Measurements from ENCODE around the gene CLCNKA. TPM values are rescaled to one million over a fixed set of nuclear protein-coding genes. Genes with fewer than 3 reads are reported as not detected.

Gene CLCNKA
- polyA plus RNA-seq, 1 donor from 2014 or later = not detected

- Mint-ChIP-seq H3K36me3 (no peaks in the 10 kb centered on the region), H3K4me1 (peaks cover 11 to 14% (median 14%) of the 10 kb centered on the region in 3 donors), H3K27me3 (no peaks in the 10 kb centered on the region), H3K27ac (peak overlapping the region in 1 of 3 donors; percentile 48), H3K4me3 (peak overlapping the region in 1 of 4 donors; percentile 62), H3K9me3 (no peaks in the 10 kb centered on the region)
These were observed 12.8 kb upstream of the CLCNKA start for GRCh38 chr1:16009030-16009460.

DNA sequence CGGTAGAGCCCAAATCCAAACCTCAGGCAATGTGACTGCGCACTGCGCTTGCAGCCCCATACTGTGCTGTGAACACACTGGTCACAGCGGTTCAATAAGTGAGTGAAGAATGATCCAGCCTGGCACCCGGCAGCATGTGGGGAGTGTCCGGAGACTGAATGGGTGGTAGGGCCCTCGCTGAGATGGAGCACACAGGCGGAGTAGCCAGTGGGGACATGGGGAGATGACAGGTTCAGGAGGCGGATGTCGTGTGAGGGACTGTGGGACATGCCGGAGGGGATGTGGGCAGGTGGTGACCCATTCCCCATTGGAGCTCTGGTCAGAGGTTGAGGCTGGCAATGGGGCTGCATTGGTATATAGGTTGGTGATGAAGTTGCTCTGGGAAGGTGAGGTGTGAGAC, 12.2 kb upstream of the CLCNKA start:
- Mint-ChIP-seq H3K9me3 (no peaks in the 10 kb centered on the region), H3K27ac (peak overlapping the region in 1 of 3 donors; percentile 48), H3K4me1 (peaks cover 16 to 19% (median 17%) of the 10 kb centered on the region in 3 donors), H3K36me3 (no peaks in the 10 kb centered on the region), H3K4me3 (no peak overlapping the region), H3K27me3 (no peaks in the 10 kb centered on the region)

GRCh38 chr1:16010837-16011236, 11.0 kb upstream of the CLCNKA start:
- H3K9me3 Mint-ChIP-seq = no peaks in the 10 kb centered on the region
- H3K27me3 Mint-ChIP-seq = peaks cover 2% of the 10 kb centered on the region

GRCh38 chr1:16011936-16012589, 9.8 kb upstream of the CLCNKA start:
- no peaks in the 10 kb centered on the region for H3K9me3 Mint-ChIP-seq
- H3K4me1 Mint-ChIP-seq = peaks cover 11 to 12% (median 12%) of the 10 kb centered on the region in 3 donors
- H3K4me3 Mint-ChIP-seq = peak overlapping the region; percentile 14 to 63 (median 52)
- H3K36me3 Mint-ChIP-seq = no peaks in the 10 kb centered on the region
- H3K27me3 Mint-ChIP-seq = peaks cover 2% of the 10 kb centered on the region
- peak overlapping the region in 1 of 3 donors; percentile 50 for H3K27ac Mint-ChIP-seq

More at GRCh38 chr1:16010837-16011236, 11.0 kb upstream of the CLCNKA start:
- no peaks in the 10 kb centered on the region for H3K36me3 Mint-ChIP-seq
- H3K27ac Mint-ChIP-seq = no peak overlapping the region
- H3K4me3 Mint-ChIP-seq = no peak overlapping the region
- peaks cover 18 to 20% (median 18%) of the 10 kb centered on the region in 3 donors for H3K4me1 Mint-ChIP-seq

DNA sequence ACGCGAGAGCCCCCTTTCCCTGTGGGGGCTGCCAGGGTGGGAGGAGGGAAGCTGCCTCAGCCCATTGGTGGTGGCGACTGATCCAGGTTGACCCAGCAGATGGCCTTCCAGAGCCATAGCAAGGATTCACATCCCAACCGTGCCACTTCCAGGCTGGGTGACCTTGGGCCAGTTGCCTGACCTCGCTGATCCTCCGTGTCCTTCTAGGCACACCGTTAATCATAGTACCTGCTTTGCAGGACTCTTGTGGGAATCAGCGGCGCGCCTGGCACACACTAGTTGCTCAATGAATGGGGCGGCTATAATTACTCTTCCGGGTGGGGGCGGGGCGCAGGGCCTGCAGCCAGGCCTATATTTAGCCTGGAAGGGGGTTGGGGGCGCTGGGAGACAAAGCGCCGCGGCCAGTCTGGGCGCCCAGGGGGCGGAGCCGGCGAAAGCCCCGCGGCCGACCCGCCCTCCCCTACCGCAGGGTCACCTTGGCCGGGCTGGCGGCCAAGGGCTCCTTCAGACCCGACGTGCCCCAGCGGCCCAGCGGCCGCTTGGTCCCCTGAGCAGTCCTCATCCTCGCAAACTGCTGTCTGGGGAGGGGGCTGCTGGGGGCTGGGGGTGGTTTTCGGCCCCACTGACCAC, 9.1 kb upstream of the CLCNKA start:
- Mint-ChIP-seq H3K36me3 (no peaks in the 10 kb centered on the region), H3K27ac (peak overlapping the region in 1 of 3 donors; percentile 50), H3K4me3 (peak overlapping the region; percentile 14 to 63 (median 52)), H3K9me3 (no peaks in the 10 kb centered on the region), H3K4me1 (peaks cover 11 to 12% (median 12%) of the 10 kb centered on the region in 3 donors), H3K27me3 (peaks cover 2% of the 10 kb centered on the region)

- no peak overlapping the region for H3K27ac Mint-ChIP-seq
- no peaks in the 10 kb centered on the region for H3K9me3 Mint-ChIP-seq
- H3K36me3 Mint-ChIP-seq = no peaks in the 10 kb centered on the region
- peaks cover 2% of the 10 kb centered on the region for H3K27me3 Mint-ChIP-seq
- H3K4me3 Mint-ChIP-seq = peak overlapping the region in 3 of 4 donors; percentile 47 to 62 (median 49)
- H3K4me1 Mint-ChIP-seq = peaks cover 12 to 14% (median 12%) of the 10 kb centered on the region in 3 donors
These were observed 8.5 kb upstream of the CLCNKA start for GRCh38 chr1:16013220-16013907.

- no peaks in the 10 kb centered on the region for H3K36me3 Mint-ChIP-seq
- peak overlapping the region in 2 of 4 donors; percentile 28 to 49 for H3K4me3 Mint-ChIP-seq
- peaks cover 2% of the 10 kb centered on the region for H3K27me3 Mint-ChIP-seq
- no peak overlapping the region for H3K27ac Mint-ChIP-seq
- H3K4me1 Mint-ChIP-seq = peaks cover 12 to 14% (median 12%) of the 10 kb centered on the region in 3 donors
- no peaks in the 10 kb centered on the region for H3K9me3 Mint-ChIP-seq
These were observed 8.0 kb upstream of the CLCNKA start for GRCh38 chr1:16013908-16014258.

DNA sequence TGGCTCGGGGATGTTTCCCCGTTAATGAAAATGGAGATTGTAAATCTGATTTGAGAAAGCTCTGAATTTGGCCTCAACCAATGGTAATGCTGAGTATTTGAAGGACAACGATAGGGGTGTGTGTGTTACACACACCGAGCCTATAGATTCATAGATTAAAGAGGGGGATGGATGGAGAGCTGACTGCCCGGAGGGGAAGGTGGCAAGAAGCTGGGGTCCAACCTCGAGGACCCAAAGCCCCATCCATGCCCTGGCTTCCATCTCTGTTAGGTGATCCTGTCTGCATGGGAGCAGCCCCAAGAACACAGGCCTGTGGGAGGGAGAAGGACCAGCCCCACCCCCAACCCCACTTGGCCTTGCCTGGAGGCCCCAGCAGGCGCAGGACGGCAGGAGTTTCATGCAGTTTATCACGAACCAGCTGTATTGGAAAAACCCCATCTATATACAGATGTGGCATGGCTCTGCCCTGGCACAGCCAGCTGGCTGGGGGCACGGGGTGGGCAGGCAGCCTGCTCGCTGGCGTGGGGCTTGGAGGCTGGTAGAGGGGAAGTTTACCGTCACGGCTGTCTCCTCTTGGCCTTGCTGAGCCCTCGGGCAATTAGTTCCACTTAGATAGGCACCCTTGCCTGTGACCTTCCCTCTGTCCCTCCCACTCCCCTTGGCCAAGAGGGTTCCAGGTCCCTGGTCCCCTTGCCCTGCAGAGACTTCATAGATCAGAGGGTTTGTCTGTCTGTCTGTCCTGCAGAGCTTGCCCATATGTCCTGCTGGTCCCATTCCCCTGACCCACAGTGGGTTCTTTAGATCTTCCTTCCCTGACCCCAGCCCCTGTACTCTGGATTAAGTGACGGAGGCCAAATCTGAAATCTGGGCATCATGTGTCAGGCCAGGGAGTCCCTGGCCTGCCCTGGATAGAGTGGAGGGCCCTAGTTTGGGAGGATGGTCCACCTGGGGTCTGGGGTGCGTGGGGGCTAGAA, 7.0 kb upstream of the CLCNKA start:
- peaks cover 2% of the 10 kb centered on the region for H3K27me3 Mint-ChIP-seq
- H3K4me1 Mint-ChIP-seq = peaks cover 8 to 14% (median 12%) of the 10 kb centered on the region in 3 donors
- peak overlapping the region in 1 of 3 donors; percentile 32 for H3K27ac Mint-ChIP-seq
- no peaks in the 10 kb centered on the region for H3K36me3 Mint-ChIP-seq
- H3K4me3 Mint-ChIP-seq = peak overlapping the region in 3 of 4 donors; percentile 36 to 60 (median 46)
- H3K9me3 Mint-ChIP-seq = no peaks in the 10 kb centered on the region

DNA sequence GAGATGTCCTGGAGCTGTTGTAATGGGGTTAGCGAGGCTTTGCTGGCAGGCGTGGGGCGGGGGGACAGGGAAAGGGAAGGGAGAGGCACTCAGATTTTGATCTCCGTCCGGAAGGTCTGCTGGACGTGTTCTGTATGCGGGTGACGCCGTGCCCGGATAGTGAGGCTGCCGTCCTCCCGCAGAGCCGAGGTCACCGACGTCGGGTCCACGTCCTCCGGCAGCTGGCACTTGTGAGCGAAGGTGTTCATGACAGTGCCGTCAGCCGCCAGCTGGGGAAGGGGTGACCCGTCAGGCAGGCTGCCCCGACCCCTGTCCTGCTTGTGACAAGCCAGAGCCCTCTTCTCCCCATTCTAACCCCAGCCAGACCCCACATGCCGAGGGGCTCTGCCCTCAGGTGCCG, 6.3 kb upstream of the CLCNKA start:
- Mint-ChIP-seq H3K36me3 (no peaks in the 10 kb centered on the region), H3K4me3 (no peak overlapping the region), H3K27ac (peak overlapping the region in 1 of 3 donors; percentile 32), H3K9me3 (no peaks in the 10 kb centered on the region), H3K27me3 (peaks cover 2% of the 10 kb centered on the region), H3K4me1 (peaks cover 8 to 14% (median 12%) of the 10 kb centered on the region in 3 donors)

GRCh38 chr1:16015960-16016901, 5.6 kb upstream of the CLCNKA start:
- Mint-ChIP-seq H3K36me3 (no peaks in the 10 kb centered on the region), H3K4me1 (peaks cover 8 to 14% (median 12%) of the 10 kb centered on the region in 3 donors), H3K9me3 (no peaks in the 10 kb centered on the region), H3K27ac (no peak overlapping the region), H3K27me3 (peaks cover 2% of the 10 kb centered on the region), H3K4me3 (no peak overlapping the region)

DNA sequence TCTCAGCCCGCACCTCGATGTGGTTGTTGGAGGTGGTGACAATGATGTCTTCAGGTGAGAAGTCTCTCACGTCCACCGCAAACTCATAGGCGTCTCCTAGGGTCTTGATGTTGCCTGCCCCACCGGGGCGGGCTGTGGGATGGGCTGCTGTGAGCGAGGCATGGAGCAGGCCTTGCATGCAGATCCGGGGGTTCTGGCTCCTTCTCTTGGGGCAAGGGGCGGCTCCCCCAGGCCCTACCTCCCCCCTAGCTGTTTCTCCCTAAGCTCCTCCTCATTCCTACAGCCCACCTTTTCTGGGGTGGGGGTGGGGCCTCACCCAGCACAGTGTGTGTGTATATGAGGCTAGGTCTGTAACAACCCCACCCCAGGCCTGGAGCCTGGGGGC, 4.8 kb upstream of the CLCNKA start:
- Mint-ChIP-seq H3K27ac (no peak overlapping the region), H3K36me3 (no peaks in the 10 kb centered on the region)

GRCh38 chr1:16017461-16018303, 4.2 kb upstream of the CLCNKA start, which contains the start of gene HSPB7:
TSS of gene HSPB7 (minus strand) at chr1:16018043. CDS start at chr1:16017963, 80 bp downstream.
- no peak within 1 kb of the TSS for H3K27ac Mint-ChIP-seq
- H3K9me3 Mint-ChIP-seq = no peaks in the 10 kb centered on the region
- peaks cover 5% of the 10 kb centered on the region for H3K27me3 Mint-ChIP-seq
- no peaks in the 10 kb centered on the region for H3K36me3 Mint-ChIP-seq
- peak within 1 kb of the TSS in 2 of 4 donors; percentile 12 to 57 for H3K4me3 Mint-ChIP-seq
- H3K4me1 Mint-ChIP-seq = peaks cover 8 to 10% (median 8%) of the 10 kb centered on the region in 3 donors

More for the DNA sequence above, 4.8 kb upstream of the CLCNKA start:
- H3K4me1 Mint-ChIP-seq = peaks cover 8 to 14% (median 12%) of the 10 kb centered on the region in 3 donors
- peak overlapping the region in 1 of 4 donors; percentile 57 for H3K4me3 Mint-ChIP-seq
- H3K9me3 Mint-ChIP-seq = no peaks in the 10 kb centered on the region
- H3K27me3 Mint-ChIP-seq = peaks cover 5% of the 10 kb centered on the region
